Dendritic cell treated with granulocyte-macrophage colony-stimulating factor and Interleukin-4, amounts not matched to agents 40 ng/mL and 50 ng/mL, for 4 days (primary cell): ENCODE results near the gene PBX1.

ENCODE experiments used
- H3K27ac Mint-ChIP-seq: one replicate; pipeline ENCODE4 v1.8.0; 2022; ENCODE audit warnings: mild to moderate bottlenecking, mixed read lengths
- H3K27me3 Mint-ChIP-seq: one replicate; pipeline ENCODE4 v1.8.0; 2022; ENCODE audit warnings: mild to moderate bottlenecking, mixed read lengths
- H3K36me3 Mint-ChIP-seq: one replicate; pipeline ENCODE4 v1.8.0; 2022; ENCODE audit warnings: low read depth, mixed read lengths
- H3K4me1 Mint-ChIP-seq: one replicate; pipeline ENCODE4 v1.8.0; 2022; ENCODE audit warnings: low read depth, mixed read lengths
- H3K4me3 Mint-ChIP-seq: one replicate; pipeline ENCODE4 v1.8.0; 2022; ENCODE audit warnings: mild to moderate bottlenecking, moderate library complexity, mixed read lengths
- H3K9me3 Mint-ChIP-seq: one replicate; pipeline ENCODE4 v1.8.0; 2022; ENCODE audit warnings: mixed read lengths
- intact Hi-C: fragments of 100-400 bp; cut with micrococcal nuclease; formaldehyde crosslinking; loops from one replicate; pipeline ENCODE4 v1.15.0; 2022

PBX1 gene

GRCh38 chr1:164559342-164560051, 513 bp downstream of the PBX1 start:
- Mint-ChIP-seq H3K9me3 (no peaks in the 10 kb centered on the region), H3K4me1 (peaks cover 7% of the 10 kb centered on the region), H3K27ac (no peak overlapping the region), H3K27me3 (peaks cover 36% of the 10 kb centered on the region), H3K36me3 (no peaks in the 10 kb centered on the region), H3K4me3 (peak overlapping the region; percentile 69)
- intact Hi-C loops, result loop anchor here (10.0 kb wide), 1 partner anchor 155 kb away; no protein-coding TSS in a partner anchor

DNA sequence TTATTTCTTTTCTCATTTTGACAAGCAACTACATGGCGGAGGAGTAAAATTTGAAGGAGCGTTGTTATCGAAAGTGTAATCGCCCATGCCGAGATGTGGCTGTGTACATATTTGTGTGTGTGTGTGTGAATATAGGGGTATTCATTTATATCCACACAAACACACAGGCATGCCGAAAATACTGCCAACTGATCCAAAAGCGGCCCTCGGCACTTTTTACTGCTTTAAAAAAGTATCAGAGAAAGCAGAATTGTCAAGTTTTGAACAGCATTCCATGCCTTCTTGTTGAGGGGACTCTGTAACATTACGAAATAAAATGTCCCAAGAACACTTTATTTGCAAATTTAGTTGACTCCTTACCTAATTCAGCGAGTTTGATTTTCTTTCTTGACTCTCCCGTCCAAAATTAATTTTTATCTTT, 1.1 kb downstream of the PBX1 start:
- H3K36me3 Mint-ChIP-seq, result no peaks in the 10 kb centered on the region
- peak overlapping the region; percentile 69 for H3K4me3 Mint-ChIP-seq
- H3K27ac Mint-ChIP-seq, result no peak overlapping the region

GRCh38 chr1:164560556-164560955, 1.6 kb downstream of the PBX1 start:
- Mint-ChIP-seq H3K4me3 (no peak overlapping the region), H3K27ac (no peak overlapping the region), H3K27me3 (peaks cover 37% of the 10 kb centered on the region), H3K36me3 (no peaks in the 10 kb centered on the region), H3K4me1 (peaks cover 7% of the 10 kb centered on the region), H3K9me3 (no peaks in the 10 kb centered on the region)
- intact Hi-C loops, result no loop called here

More for the DNA sequence above, 1.1 kb downstream of the PBX1 start:
- Mint-ChIP-seq H3K4me1 (peaks cover 7% of the 10 kb centered on the region), H3K9me3 (no peaks in the 10 kb centered on the region), H3K27me3 (peaks cover 36% of the 10 kb centered on the region)
- intact Hi-C loops, result no loop called here

GRCh38 chr1:164561007-164561406, 2.0 kb downstream of the PBX1 start:
- Mint-ChIP-seq H3K9me3 (no peaks in the 10 kb centered on the region), H3K4me3 (no peak overlapping the region), H3K36me3 (no peaks in the 10 kb centered on the region), H3K4me1 (peaks cover 7% of the 10 kb centered on the region), H3K27ac (no peak overlapping the region), H3K27me3 (peaks cover 37% of the 10 kb centered on the region)
- intact Hi-C loops, result no loop called here

- H3K27me3 Mint-ChIP-seq, result peaks cover 37% of the 10 kb centered on the region
- intact Hi-C loops, result no loop called here
- no peaks in the 10 kb centered on the region for H3K9me3 Mint-ChIP-seq
- H3K27ac Mint-ChIP-seq, result no peak overlapping the region
- H3K4me3 Mint-ChIP-seq, result no peak overlapping the region
- no peaks in the 10 kb centered on the region for H3K36me3 Mint-ChIP-seq
- peaks cover 7% of the 10 kb centered on the region for H3K4me1 Mint-ChIP-seq
These were observed 2.5 kb downstream of the PBX1 start for GRCh38 chr1:164561472-164561871.

DNA sequence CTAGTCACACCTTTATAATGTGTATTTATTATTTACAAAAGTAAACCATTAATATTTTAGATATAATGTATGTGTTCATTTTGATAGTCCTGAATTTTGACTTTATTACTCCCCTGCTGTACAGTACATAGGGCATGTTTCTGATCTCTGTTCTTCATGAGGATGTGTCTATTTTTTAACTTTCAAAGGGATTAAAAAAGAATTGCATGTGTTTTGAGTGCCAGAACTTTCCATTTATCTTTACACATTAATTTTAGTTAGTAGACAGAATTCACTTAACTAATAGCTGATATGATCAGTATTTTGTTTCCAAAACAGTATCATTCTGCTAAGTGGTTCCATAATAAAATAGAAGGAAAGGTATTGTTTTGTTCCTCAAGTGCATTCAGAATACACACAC, 3.1 kb downstream of the PBX1 start:
- no peak overlapping the region for H3K27ac Mint-ChIP-seq
- H3K4me1 Mint-ChIP-seq, result peaks cover 7% of the 10 kb centered on the region
- H3K4me3 Mint-ChIP-seq, result no peak overlapping the region
- intact Hi-C loops, result no loop called here
- peaks cover 36% of the 10 kb centered on the region for H3K27me3 Mint-ChIP-seq
- H3K36me3 Mint-ChIP-seq, result no peaks in the 10 kb centered on the region
- no peaks in the 10 kb centered on the region for H3K9me3 Mint-ChIP-seq

- Mint-ChIP-seq H3K36me3 (no peaks in the 10 kb centered on the region), H3K9me3 (no peaks in the 10 kb centered on the region), H3K27me3 (peaks cover 36% of the 10 kb centered on the region), H3K4me1 (peaks cover 7% of the 10 kb centered on the region), H3K4me3 (no peak overlapping the region), H3K27ac (no peak overlapping the region)
- intact Hi-C loops, result no loop called here
These were observed 3.5 kb downstream of the PBX1 start for GRCh38 chr1:164562511-164562910.

DNA sequence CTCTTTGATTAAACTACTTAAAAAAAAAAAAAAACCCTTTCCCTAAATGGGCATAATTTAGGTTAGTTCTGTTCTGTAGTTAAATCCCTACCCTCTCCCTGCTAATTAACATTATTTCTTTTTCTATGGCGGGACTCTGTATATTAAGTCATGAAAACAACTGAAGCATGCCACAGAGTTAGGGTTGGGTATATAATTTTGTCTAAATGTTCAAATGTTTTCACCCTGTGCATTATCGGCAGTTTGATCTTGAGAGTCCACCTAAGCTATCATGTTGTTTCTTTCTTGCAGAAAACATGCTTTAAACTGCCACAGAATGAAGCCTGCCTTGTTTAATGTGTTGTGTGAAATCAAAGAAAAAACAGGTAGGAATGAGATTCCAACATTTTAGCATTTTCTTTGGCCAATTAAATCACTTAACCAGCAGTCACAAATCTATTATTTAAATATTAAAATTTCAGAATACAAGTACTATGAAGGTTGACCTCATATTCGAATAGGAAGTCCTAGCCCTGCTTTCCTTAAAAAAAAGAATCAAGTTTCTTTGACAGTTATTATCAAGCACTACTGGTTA, 4.0 kb downstream of the PBX1 start:
- Mint-ChIP-seq H3K36me3 (no peaks in the 10 kb centered on the region), H3K4me3 (no peak overlapping the region), H3K9me3 (no peaks in the 10 kb centered on the region), H3K27me3 (peaks cover 34% of the 10 kb centered on the region), H3K4me1 (peaks cover 7% of the 10 kb centered on the region), H3K27ac (no peak overlapping the region)
- intact Hi-C loops, result no loop called here

DNA sequence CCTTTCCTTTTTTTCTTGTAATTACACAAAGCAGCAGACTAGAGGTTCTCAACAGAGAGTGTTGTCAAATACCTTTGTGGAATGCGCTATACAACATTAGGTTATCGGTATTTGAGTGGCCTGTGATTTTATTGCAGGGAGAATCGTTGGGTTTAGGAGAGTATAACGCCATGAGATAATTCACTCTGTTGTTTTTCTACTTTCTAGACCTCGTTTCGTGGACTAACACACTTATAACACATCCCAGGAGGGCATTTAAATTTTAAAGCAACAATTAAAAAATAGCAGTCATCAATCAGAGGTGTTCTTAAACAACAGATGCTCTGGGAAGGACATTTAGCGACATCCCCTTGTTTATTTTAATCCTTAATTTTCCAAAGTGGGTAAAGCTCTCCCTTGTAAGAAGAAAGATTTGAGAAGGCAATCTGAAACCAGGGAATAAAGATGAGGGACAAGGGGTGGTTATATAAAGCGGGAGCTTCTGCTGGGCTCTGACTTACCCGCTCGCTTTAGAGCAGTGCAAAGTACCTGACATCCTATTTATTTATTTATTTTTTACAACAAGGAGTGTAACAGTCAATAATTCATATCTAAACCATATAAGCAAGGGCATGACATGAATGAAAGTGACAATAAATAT, 4.9 kb downstream of the PBX1 start:
- Mint-ChIP-seq H3K27ac (no peak overlapping the region), H3K9me3 (no peaks in the 10 kb centered on the region), H3K27me3 (peaks cover 34% of the 10 kb centered on the region), H3K36me3 (no peaks in the 10 kb centered on the region), H3K4me3 (no peak overlapping the region), H3K4me1 (peaks cover 7% of the 10 kb centered on the region)
- intact Hi-C loops, result no loop called here

DNA sequence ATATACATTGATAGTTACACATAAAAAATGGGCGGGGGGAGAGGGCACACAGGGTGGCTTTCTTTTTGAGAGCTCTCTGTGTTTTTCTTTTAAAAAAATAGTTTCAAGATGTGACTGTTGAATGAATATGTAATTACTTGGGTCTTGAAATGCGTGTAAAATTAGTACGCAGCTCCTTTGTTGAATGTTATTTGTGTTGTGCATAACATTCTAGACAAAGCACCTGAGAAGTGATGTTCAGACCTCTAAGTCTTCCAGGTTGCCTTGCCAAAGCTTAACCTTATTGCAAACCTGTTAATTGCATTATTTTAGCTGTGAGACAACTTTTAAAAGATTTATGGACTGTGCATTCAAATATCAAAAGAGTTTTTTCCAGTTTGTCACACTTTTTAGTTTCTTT, 5.4 kb downstream of the PBX1 start:
- Mint-ChIP-seq H3K36me3 (no peaks in the 10 kb centered on the region), H3K4me3 (no peak overlapping the region), H3K27me3 (peaks cover 34% of the 10 kb centered on the region), H3K27ac (no peak overlapping the region), H3K4me1 (peaks cover 7% of the 10 kb centered on the region), H3K9me3 (no peaks in the 10 kb centered on the region)
- intact Hi-C loops, result no loop called here

DNA sequence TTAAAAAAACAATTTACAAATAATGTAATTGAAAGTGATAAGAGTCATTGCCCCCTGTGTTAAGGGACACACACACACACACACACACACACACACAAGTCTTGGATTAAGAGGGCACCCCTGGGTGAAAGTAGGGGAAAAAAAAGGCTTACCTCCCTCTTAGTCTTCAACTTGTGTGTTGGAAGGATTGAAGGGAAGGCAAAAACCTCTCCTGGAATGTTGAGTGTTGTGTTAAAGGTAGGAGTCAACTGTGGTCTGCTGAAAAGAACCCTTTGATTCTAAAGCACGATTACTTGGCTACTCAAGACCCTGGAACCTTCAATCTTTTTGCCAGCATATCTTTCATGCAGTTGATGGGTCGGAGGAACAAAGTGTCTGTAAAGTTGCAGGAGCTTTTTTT, 6.4 kb downstream of the PBX1 start:
- no peak overlapping the region for H3K27ac Mint-ChIP-seq
- no peaks in the 10 kb centered on the region for H3K36me3 Mint-ChIP-seq
- no peak overlapping the region for H3K4me3 Mint-ChIP-seq
- intact Hi-C loops, result no loop called here
- no peaks in the 10 kb centered on the region for H3K4me1 Mint-ChIP-seq
- H3K27me3 Mint-ChIP-seq, result peaks cover 25% of the 10 kb centered on the region
- H3K9me3 Mint-ChIP-seq, result no peaks in the 10 kb centered on the region

DNA sequence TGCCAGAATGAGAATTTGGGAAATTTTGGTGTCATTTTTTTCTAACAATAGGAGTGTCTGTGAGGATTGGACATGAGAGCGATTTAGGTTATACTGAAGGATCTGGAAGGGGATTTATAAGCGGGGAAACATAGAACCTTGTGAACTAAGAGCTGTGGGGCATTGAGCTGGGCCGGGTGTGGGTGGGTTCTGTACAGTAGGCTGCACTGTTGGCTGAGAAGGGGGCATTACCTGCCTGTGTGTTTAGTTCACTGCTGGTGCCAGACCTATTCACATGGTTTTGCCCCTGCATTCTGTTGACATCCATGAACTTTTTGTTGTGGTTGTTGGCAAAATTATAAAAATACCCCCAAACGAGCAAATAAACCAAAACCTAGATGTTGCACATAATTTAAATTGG, 8.8 kb downstream of the PBX1 start:
- no peak overlapping the region for H3K27ac Mint-ChIP-seq
- H3K4me1 Mint-ChIP-seq, result no peaks in the 10 kb centered on the region
- H3K9me3 Mint-ChIP-seq, result no peaks in the 10 kb centered on the region
- intact Hi-C loops, result no loop called here
- no peak overlapping the region for H3K4me3 Mint-ChIP-seq
- no peaks in the 10 kb centered on the region for H3K36me3 Mint-ChIP-seq
- H3K27me3 Mint-ChIP-seq, result peaks cover 5% of the 10 kb centered on the region

- intact Hi-C loops, result no loop called here
- H3K36me3 Mint-ChIP-seq, result no peaks in the 10 kb centered on the region
- H3K27ac Mint-ChIP-seq, result no peak overlapping the region
- H3K9me3 Mint-ChIP-seq, result no peaks in the 10 kb centered on the region
- H3K4me3 Mint-ChIP-seq, result no peak overlapping the region
- peaks cover 1% of the 10 kb centered on the region for H3K27me3 Mint-ChIP-seq
- H3K4me1 Mint-ChIP-seq, result no peaks in the 10 kb centered on the region
These were observed 10.3 kb downstream of the PBX1 start for GRCh38 chr1:164569241-164569640.

DNA sequence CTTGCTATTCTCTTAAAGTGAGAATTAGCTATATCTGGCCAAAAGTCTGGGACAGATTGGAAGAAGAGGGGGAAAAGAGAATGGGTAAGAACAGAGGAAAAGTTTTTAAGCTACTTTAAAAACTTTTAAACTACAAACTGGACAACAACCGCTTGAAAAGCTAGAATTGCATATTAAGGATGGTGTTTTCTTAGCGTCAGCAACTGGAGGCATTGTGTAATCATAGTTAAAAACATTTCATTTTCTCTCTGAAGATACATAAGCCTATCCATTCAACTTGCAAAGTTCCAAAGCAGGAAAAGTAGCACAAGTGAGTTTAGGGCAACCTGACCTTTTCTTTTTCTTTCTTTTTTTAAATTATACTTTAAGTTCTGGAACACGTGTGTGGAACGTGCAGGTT, 10.9 kb downstream of the PBX1 start:
- intact Hi-C loops, result no loop called here
- Mint-ChIP-seq H3K4me1 (no peaks in the 10 kb centered on the region), H3K9me3 (no peaks in the 10 kb centered on the region), H3K4me3 (no peak overlapping the region), H3K27me3 (peaks cover 1% of the 10 kb centered on the region), H3K27ac (no peak overlapping the region), H3K36me3 (no peaks in the 10 kb centered on the region)
